GM10847 (cell line): ENCODE data around the gene ZSWIM6.

Source experiments
- POLR2A ChIP-seq: IDR thresholded peaks from 2 replicates; pipeline ENCODE4 v1.6.1; 2011; ENCODE audit not compliant: insufficient read length; ENCODE audit errors: extremely low read depth

Gene ZSWIM6

GRCh38 chr5:61363401-61364114 lies 31.5 kb downstream of the ZSWIM6 start:
- no peak for TF ChIP-seq POLR2A

GRCh38 chr5:61366497-61367240 lies 34.6 kb downstream of the ZSWIM6 start:
- no peak for TF ChIP-seq POLR2A

GRCh38 chr5:61370506-61370905 lies 38.4 kb downstream of the ZSWIM6 start:
- no peak for TF ChIP-seq POLR2A

GRCh38 chr5:61371474-61371873 lies 39.4 kb downstream of the ZSWIM6 start:
- TF ChIP-seq POLR2A, result no peak

- no peak for TF ChIP-seq POLR2A
Measured at GRCh38 chr5:61379677-61380076, 47.6 kb downstream of the ZSWIM6 start.

- TF ChIP-seq POLR2A, result no peak
Measured at GRCh38 chr5:61381968-61382367, 49.9 kb downstream of the ZSWIM6 start.

GRCh38 chr5:61385627-61386026 lies 53.6 kb downstream of the ZSWIM6 start:
- TF ChIP-seq POLR2A, result no peak

GRCh38 chr5:61386045-61386800 lies 54.2 kb downstream of the ZSWIM6 start:
- TF ChIP-seq POLR2A, result no peak

- no peak for TF ChIP-seq POLR2A
Measured at GRCh38 chr5:61389609-61390008, 57.6 kb downstream of the ZSWIM6 start.

GRCh38 chr5:61394078-61394704 lies 62.1 kb downstream of the ZSWIM6 start:
- no peak for TF ChIP-seq POLR2A

- no peak for TF ChIP-seq POLR2A
Measured at GRCh38 chr5:61394793-61395192, 62.7 kb downstream of the ZSWIM6 start.

GRCh38 chr5:61397238-61397637 lies 65.2 kb downstream of the ZSWIM6 start:
- TF ChIP-seq POLR2A, result no peak

- no peak for TF ChIP-seq POLR2A
Measured at GRCh38 chr5:61397937-61398336, 65.9 kb downstream of the ZSWIM6 start.

GRCh38 chr5:61398440-61398839 lies 66.4 kb downstream of the ZSWIM6 start:
- no peak for TF ChIP-seq POLR2A

- no peak for TF ChIP-seq POLR2A
Measured at GRCh38 chr5:61399679-61400078, 67.6 kb downstream of the ZSWIM6 start.
